ENCODE results near the gene CPNE5. TPM values are rescaled to one million over a fixed set of nuclear protein-coding genes. Genes with fewer than 3 reads are reported as not detected.

Gene CPNE5
- total and polyA plus RNA-seq, 2 of the 4 experiments (the other 2 are of a cell fraction): 0.07 TPM; not detected in 1

DNA sequence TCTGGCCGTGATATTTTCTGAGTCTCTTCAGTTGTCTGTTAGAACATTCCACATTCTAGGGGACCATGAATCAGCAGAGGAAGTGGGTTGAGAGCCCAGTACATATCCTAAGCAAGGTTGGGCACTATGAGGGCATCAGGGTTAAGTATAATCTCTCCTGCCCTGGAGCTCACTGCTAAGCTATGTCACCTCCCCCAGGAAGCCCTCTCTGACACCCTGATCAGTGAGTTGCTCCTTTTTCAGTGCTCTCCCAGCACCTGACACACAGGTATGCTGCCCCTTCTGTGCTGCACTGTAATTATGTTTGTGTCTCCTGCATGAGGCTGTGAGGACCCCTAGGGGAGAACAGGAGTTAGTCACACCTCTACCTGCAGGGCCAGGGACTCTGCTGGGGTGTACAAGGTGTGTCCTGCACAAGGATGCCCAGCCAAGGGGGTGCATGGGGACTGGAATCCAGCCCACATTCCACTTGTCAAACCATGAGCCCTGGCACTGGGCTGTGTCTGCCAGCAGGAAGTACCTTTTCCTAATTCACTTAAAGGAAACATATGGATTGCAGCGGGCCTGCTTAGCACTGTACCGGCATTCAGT is 137.7 kb downstream of the CPNE5 start:
- H3K4me3 ChIP-seq (ENCODE audit: insufficient read depth, low read depth, low read length): no peak overlapping the region
- BruUV-seq (replicated peaks): no TSS peak
- ATAC-seq (ENCODE audit: low read depth): peak; percentile 51
- dilution Hi-C loops (cut with HindIII; ENCODE audit: low sequenced_read_pairs, unreplicated experiment): no loop called here
- no peak overlapping the region for H3K4ac ChIP-seq (ENCODE audit: low read depth, low read length)
- H3K9me3 ChIP-seq (ENCODE audit: control insufficient read depth, insufficient read depth, low read length): peaks cover 3% of the 10 kb centered on the region
- no peaks in the 10 kb centered on the region for H3K79me1 ChIP-seq (ENCODE audit: low read depth in 1 of 2, low read length in 2 of 2)
- no peak overlapping the region for H3K9ac ChIP-seq (ENCODE audit: low read depth, low read length)
- H2AK9ac ChIP-seq (replicated peaks; ENCODE audit: low read depth, low read length, poor library complexity): no peak overlapping the region
- no peak overlapping the region for H2BK5ac ChIP-seq (ENCODE audit: low read depth, low read length, poor library complexity, severe bottlenecking)
- in situ Hi-C loops (cut with MboI; ENCODE audit: low sequenced_read_pairs): loop anchor here (5.0 kb wide), 1 partner anchor 51 kb away; no protein-coding TSS in a partner anchor
- H2BK120ac ChIP-seq (ENCODE audit: low read depth, low read length): no peak overlapping the region
- DNase-seq: no peak
- CTCF ChIA-PET: no interaction called here
- H3K4me1 ChIP-seq (ENCODE audit: control insufficient read depth, insufficient read depth, low read length): no peaks in the 10 kb centered on the region
- H3K4me2 ChIP-seq (ENCODE audit: low read depth, low read length): no peak overlapping the region
- no peak overlapping the region for H4K91ac ChIP-seq (ENCODE audit: insufficient read depth, low read depth, low read length)
- no peak overlapping the region for H4K5ac ChIP-seq (ENCODE audit: low read depth, low read length)
- H3K27ac ChIP-seq (ENCODE audit: insufficient read depth, low read length): no peak overlapping the region
- no peaks in the 10 kb centered on the region for H3K36me3 ChIP-seq (ENCODE audit: control insufficient read depth, insufficient read depth, low read length)
- H3K27me3 ChIP-seq (ENCODE audit: control insufficient read depth, insufficient read depth, low read length): peaks cover 23% of the 10 kb centered on the region
- no peak overlapping the region; the same call in 1 of the 2 replicates for H3K14ac ChIP-seq (replicated peaks; ENCODE audit: low read depth, low read length)
- intact Hi-C loops (cut with micrococcal nuclease): no loop called here
- POLR2A ChIA-PET (ENCODE audit: unreplicated experiment): no interaction called here
- no peak overlapping the region for H4K8ac ChIP-seq (ENCODE audit: low read depth in 2 of 2, low read length in 2 of 2)
- peak overlapping the region; percentile 29; the same call in 1 of the 2 replicates for H2AK5ac ChIP-seq (ENCODE audit: low read depth, low read length)
- H4K20me1 ChIP-seq (ENCODE audit: insufficient read depth, low read length): no peaks in the 10 kb centered on the region
- no peak overlapping the region for H3K23ac ChIP-seq (ENCODE audit: low read depth, low read length)
- no peak overlapping the region for H2BK20ac ChIP-seq (ENCODE audit: low read depth, low read length)
- no peak for TF ChIP-seq RCOR1 (IDR thresholded peaks at IDR 0.05; ENCODE audit: insufficient replicate concordance, low read length)
- no peak for TF ChIP-seq POLR2A (IDR thresholded peaks at IDR 0.05; ENCODE audit: low read depth, low read length)
- TF ChIP-seq BHLHE40 (IDR thresholded peaks at IDR 0.05; ENCODE audit: low read depth, low read length): no peak
- TF ChIP-seq CEBPB (IDR thresholded peaks at IDR 0.05; ENCODE audit: low read depth, low read length): no peak
- H2AFZ ChIP-seq (replicated peaks; ENCODE audit: low read length, poor library complexity): peak overlapping the region; percentile 38
- H2BK15ac ChIP-seq (ENCODE audit: low read depth, low read length): no peak overlapping the region
- no peak overlapping the region for H3K18ac ChIP-seq (ENCODE audit: low read depth, low read length)
- WGBS, 2 experiments (ENCODE audit: extremely low coverage in 2 of 2, insufficient read length in 1 of 2): 100% methylated on average over 1 of the region's 3 CpGs; no CpG with 5 or more reads in 1 of the 2 experiments
- H3K9me1 ChIP-seq (ENCODE audit: insufficient read depth, low read length): peaks cover 3% of the 10 kb centered on the region; the same call in 1 of the 2 replicates
- no peak overlapping the region for H3K56ac ChIP-seq (ENCODE audit: extremely low read depth, insufficient read depth, low read length)
